GM12875 (cell line): Measurements from ENCODE around the gene MED27.

Experiments used
- H3K4me3 ChIP-seq: one replicate; pipeline ENCODE4 v1.5.1; 2011; ENCODE audit warnings: low read depth, low read length, control low read depth
- TF ChIP-seq, protein P1 (sequence below): IDR thresholded peaks from 2 replicates; pipeline ENCODE4 v1.5.1; 2011; ENCODE audit warnings: low read depth, mild to moderate bottlenecking, control low read depth, inconsistent platforms, low read length, moderate library complexity, borderline replicate concordance; ENCODE audit not compliant: insufficient read depth

Gene MED27

DNA sequence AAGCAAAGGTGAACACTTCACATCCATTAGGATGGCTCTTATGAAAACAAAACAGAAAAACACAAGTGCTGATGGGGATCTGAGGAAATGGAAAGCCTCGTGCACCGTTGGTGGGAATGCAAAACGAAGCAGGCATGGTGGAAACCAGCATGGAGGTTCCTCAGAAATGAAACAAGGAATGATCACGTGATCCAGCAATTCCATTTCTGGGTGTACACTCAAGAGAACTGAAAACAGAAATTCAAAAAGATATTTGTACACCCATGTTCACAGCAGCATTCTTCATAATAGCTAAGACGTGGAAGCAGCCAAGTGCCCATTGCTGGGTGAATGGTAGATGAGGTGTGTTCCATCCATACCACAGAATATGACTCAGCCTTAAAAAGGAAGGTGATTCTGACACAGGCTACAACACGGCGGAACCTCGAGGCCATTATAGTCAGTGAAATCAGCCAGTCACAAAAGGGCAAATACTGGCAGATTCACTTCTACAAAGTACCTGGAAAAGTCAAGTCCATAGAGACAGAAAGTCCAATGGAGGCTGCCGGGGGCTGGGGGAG, 252.6 kb downstream of the MED27 start:
- no peak overlapping the region for H3K4me3 ChIP-seq
- TF ChIP-seq, protein P1, sequence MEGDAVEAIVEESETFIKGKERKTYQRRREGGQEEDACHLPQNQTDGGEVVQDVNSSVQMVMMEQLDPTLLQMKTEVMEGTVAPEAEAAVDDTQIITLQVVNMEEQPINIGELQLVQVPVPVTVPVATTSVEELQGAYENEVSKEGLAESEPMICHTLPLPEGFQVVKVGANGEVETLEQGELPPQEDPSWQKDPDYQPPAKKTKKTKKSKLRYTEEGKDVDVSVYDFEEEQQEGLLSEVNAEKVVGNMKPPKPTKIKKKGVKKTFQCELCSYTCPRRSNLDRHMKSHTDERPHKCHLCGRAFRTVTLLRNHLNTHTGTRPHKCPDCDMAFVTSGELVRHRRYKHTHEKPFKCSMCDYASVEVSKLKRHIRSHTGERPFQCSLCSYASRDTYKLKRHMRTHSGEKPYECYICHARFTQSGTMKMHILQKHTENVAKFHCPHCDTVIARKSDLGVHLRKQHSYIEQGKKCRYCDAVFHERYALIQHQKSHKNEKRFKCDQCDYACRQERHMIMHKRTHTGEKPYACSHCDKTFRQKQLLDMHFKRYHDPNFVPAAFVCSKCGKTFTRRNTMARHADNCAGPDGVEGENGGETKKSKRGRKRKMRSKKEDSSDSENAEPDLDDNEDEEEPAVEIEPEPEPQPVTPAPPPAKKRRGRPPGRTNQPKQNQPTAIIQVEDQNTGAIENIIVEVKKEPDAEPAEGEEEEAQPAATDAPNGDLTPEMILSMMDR: no peak

DNA sequence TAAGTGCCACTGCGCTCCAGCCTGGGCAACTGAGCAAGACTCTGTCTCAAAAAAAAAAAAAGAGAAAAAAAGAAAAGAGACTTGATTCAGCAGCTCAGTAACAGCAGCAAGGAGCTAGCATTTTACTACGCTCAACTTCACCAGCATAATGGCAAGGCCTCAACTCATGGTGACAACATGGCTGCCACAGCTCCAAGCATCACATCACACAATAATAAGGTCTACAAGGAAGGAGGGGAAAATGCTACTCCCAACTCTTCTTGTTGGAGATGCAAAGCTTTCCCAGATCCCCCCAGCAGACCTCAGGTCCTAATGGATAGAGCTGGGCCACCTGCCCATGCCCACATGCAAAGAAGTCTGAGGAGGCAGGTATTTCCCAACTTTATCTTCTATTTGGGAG, 253.6 kb downstream of the MED27 start:
- TF ChIP-seq, protein P1: no peak

DNA sequence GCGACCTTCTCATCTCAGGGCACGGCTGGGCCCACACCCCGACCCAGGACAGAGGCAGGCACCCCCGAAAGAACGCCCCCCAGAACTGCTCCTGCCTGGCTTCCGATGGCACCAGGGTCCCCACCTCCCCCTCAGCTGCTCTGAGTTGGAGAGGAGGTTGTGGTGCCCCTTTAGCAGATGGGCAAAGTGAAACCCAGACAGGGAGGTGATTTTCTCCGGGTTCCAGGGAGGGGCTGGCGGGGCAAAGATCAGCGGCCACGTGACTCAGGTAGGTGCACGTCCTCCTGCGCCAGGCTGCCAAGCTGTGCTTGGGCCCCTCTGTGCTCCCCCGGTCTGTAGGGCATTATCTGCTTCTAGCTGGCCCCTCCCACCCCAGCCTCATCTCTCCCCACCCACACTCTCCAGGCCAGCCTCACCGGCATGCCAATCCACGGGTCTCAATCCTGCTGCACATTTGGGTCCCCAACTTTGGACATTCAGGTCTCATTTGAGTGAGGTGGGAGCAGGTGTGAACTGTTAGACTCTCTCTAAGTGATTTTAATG, 254.6 kb downstream of the MED27 start:
- TF ChIP-seq, protein P1: no peak
- H3K4me3 ChIP-seq: no peak overlapping the region

More for the DNA sequence above, 253.6 kb downstream of the MED27 start:
- no peak overlapping the region for H3K4me3 ChIP-seq

DNA sequence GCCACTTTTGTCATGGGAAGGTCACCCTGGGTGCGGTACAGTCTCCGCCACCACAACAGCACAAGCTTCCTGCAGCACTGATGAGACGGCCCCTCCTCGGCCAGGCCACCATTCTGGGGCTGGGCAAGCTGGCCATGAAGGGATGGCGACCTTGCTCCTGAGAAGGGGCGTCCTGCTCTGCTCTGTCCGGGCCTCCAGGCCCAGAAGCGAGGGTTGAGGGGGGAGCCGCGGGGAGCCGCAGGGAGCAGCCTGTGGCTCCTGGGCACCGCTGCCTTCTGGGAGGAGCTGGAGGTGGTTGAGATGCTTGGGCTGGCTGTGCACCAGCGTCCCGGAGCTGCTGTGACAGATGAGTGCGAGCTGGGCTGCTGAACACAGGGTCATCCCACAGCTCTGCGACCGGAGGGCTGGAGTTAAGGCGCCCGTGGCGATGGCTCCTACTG, 255.5 kb downstream of the MED27 start:
- TF ChIP-seq, protein P1: no peak
- no peak overlapping the region for H3K4me3 ChIP-seq

DNA sequence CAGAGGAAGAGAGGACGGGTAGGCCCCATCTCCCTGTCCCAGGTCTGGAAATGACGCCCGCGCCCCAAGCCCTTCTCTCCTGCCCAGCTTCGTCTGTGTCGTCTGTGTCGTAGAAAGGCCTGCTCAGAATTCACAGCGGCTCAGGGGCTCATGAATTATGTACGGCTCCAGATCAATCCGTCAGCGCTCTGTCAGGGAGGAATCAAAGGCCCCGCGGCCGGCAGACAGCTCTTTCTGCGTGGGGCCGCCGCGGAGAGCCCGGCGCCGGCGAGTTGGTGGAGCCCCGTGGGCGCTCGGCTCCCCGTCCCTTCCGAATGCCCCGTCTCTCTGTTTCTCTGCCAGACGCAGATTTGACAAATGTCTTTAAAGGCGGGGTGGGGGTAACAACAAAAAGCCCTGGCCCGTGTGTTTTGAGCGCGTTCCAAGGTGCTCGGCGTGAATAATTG, 255.9 kb downstream of the MED27 start:
- no peak overlapping the region for H3K4me3 ChIP-seq
- TF ChIP-seq, protein P1: no peak

DNA sequence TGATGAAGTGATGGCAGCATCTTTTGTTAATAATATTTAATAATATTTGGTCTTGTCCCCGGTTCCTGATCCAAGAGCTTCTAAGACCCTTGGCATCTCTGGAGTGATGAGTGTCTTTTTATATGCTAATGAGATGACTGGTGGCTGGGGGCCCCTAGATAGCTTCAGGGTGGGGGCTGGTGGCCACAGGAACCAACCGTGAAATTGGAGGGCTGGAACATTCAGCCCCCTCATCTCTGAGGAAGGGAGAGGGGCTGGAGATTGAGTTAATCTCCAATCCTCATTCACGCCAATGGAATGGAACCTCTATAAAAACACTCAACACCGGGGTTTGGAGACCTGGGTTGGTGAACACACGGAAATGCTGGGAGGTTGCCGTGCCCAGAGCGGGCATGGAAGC, 261.6 kb downstream of the MED27 start:
- TF ChIP-seq, protein P1: no peak
- H3K4me3 ChIP-seq: no peak overlapping the region

DNA sequence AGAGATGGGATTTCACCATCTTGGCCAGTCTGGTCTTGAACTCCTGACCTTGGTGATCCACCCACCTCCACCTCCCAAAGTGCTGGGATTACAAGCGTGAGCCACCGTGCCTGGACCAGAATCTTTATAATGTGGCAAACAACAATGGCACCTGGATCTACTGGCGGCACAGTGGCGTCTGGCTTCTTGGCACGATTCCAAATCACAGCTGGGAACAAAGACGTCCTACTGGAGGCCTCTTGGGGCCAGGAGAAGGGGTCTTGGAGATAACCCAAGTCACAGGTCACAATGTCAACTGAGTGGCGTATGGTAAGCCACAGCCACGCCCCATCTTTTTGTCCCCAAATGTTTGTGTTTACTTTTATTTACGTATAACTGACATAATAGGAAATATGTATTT, 262.0 kb downstream of the MED27 start:
- TF ChIP-seq, protein P1: no peak
- H3K4me3 ChIP-seq: no peak overlapping the region
